Muscle of arm (tissue), 12 donors: Measurements from ENCODE around the gene EXT2. TPM values are rescaled to one million over a fixed set of nuclear protein-coding genes. Genes with fewer than 3 reads are reported as not detected.

Experiments used
- DNase-seq: peaks from one replicate; pipeline ENCODE4 v3.0.0-alpha.2; 2013
- polyA plus RNA-seq, 12 donors: library from polyadenylated mRNA; unstranded; fragments of 120-200 nt; gene quantifications; one replicate each; pipeline ENCODE4 v1.2.1, GENCODE V29; 2013; ENCODE audit not compliant: insufficient read length in 12 of 12

EXT2 gene
- polyA plus RNA-seq, 12 donors = 41.0 to 69.1 (median 59.1) TPM; not detected in 1

- no peak for DNase-seq
Observed at GRCh38 chr11:44266056-44266780, 170.7 kb downstream of the EXT2 start.

GRCh38 chr11:44267006-44267749 lies 171.7 kb downstream of the EXT2 start:
- no peak for DNase-seq

GRCh38 chr11:44267750-44268613 lies 172.5 kb downstream of the EXT2 start:
- DNase-seq = no peak

GRCh38 chr11:44268614-44269080 lies 173.2 kb downstream of the EXT2 start:
- DNase-seq = no peak

- no peak for DNase-seq
Observed at GRCh38 chr11:44269369-44270351, 174.2 kb downstream of the EXT2 start.

- no peak for DNase-seq
Observed at GRCh38 chr11:44270403-44271273, 175.2 kb downstream of the EXT2 start.

- DNase-seq = no peak
Observed at GRCh38 chr11:44271286-44271685, 175.8 kb downstream of the EXT2 start.

- DNase-seq = no peak
Observed at GRCh38 chr11:44274404-44274803, 178.9 kb downstream of the EXT2 start.

GRCh38 chr11:44275241-44275640 lies 179.8 kb downstream of the EXT2 start:
- no peak for DNase-seq

- DNase-seq = no peak
Observed at GRCh38 chr11:44275961-44276550, 180.6 kb downstream of the EXT2 start.

- no peak for DNase-seq
Observed at GRCh38 chr11:44277196-44278090, 182.0 kb downstream of the EXT2 start.

GRCh38 chr11:44279483-44279882 lies 184.0 kb downstream of the EXT2 start:
- no peak for DNase-seq

- DNase-seq = no peak
Observed at GRCh38 chr11:44280257-44280656, 184.8 kb downstream of the EXT2 start.

GRCh38 chr11:44281151-44281550 lies 185.7 kb downstream of the EXT2 start:
- no peak for DNase-seq

- no peak for DNase-seq
Observed at GRCh38 chr11:44282620-44283019, 187.1 kb downstream of the EXT2 start.

GRCh38 chr11:44285756-44286155 lies 190.3 kb downstream of the EXT2 start:
- DNase-seq = no peak

- DNase-seq = no peak
Observed at GRCh38 chr11:44286268-44286880, 190.9 kb downstream of the EXT2 start.

GRCh38 chr11:44286911-44287310 lies 191.4 kb downstream of the EXT2 start:
- DNase-seq = no peak
